ENCODE data around the gene ACD.

ACD gene

GRCh38 chr16:67675999-67676398 lies 15.9 kb upstream of the ACD start:
- DNase-seq (ENCODE audit: low read depth): no peak

- DNase-seq (ENCODE audit: low read depth): no peak
Measured at GRCh38 chr16:67675579-67675935, 15.5 kb upstream of the ACD start.

GRCh38 chr16:67674851-67675578 lies 15.0 kb upstream of the ACD start:
- DNase-seq (ENCODE audit: low read depth): no peak

- no peak for DNase-seq (ENCODE audit: low read depth)
Measured at GRCh38 chr16:67673712-67674580, 13.9 kb upstream of the ACD start.

GRCh38 chr16:67672739-67673662 lies 12.9 kb upstream of the ACD start:
- no peak for DNase-seq (ENCODE audit: low read depth)

- DNase-seq (ENCODE audit: low read depth): no peak
Measured at GRCh38 chr16:67672306-67672705, 12.2 kb upstream of the ACD start.

GRCh38 chr16:67669499-67670101 lies 9.5 kb upstream of the ACD start:
- no peak for DNase-seq (ENCODE audit: low read depth)

- DNase-seq (ENCODE audit: low read depth): no peak
Measured at GRCh38 chr16:67668495-67669157, 8.6 kb upstream of the ACD start.

GRCh38 chr16:67667817-67668494 lies 7.9 kb upstream of the ACD start:
- DNase-seq (ENCODE audit: low read depth): peak; percentile 63

GRCh38 chr16:67667453-67667816 lies 7.4 kb upstream of the ACD start:
- no peak for DNase-seq (ENCODE audit: low read depth)

- peak; percentile 73 for DNase-seq (ENCODE audit: low read depth)
Measured at GRCh38 chr16:67666559-67667452, 6.7 kb upstream of the ACD start, which contains the start of the genes C16orf86 and ENKD1. Gene C16orf86 (plus strand): TSS chr16:67666814. CDS start chr16:67666971, 157 bp downstream. Gene ENKD1 (minus strand): TSS chr16:67666750. CDS start chr16:67666442, 308 bp downstream.

GRCh38 chr16:67666032-67666551 lies 6.0 kb upstream of the ACD start:
- no peak for DNase-seq (ENCODE audit: low read depth)

GRCh38 chr16:67665598-67665997 lies 5.5 kb upstream of the ACD start:
- DNase-seq (ENCODE audit: low read depth): no peak

GRCh38 chr16:67664871-67665270 lies 4.8 kb upstream of the ACD start:
- DNase-seq (ENCODE audit: low read depth): no peak

- DNase-seq (ENCODE audit: low read depth): no peak
Measured at GRCh38 chr16:67664258-67664657, 4.2 kb upstream of the ACD start.

- DNase-seq (ENCODE audit: low read depth): no peak
Measured at GRCh38 chr16:67663877-67664222, 3.8 kb upstream of the ACD start.

GRCh38 chr16:67663151-67663876 lies 3.3 kb upstream of the ACD start:
- DNase-seq (ENCODE audit: low read depth): no peak

- no peak for DNase-seq (ENCODE audit: low read depth)
Measured at GRCh38 chr16:67662653-67663010, 2.6 kb upstream of the ACD start.

All from activated gamma-delta T cell treated with anti-CD3 and anti-CD28 coated beads, Interleukin-2, amount 50 U/mL, for 16 hours (primary cell).